ENCODE data around the gene SMARCD3.

DNA sequence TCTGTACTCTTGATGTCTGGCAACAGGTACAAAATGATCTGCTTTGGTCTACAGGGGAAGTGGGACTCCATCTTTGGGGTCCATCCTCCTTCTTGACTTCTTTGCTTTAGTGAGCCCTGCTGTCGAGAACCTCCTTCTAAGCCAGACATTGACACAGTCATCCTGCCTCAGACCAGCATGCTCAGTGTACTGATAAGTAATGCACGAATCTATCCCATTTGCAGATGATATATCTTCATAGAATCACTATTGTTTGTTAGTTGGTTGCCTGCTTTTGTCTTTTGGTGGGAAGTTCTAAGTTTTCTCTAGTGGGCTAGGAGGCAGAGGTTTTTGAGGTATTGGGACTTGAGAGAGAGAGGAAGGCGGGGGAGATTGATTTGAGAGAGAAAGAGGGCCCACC is 47.1 kb downstream of the SMARCD3 start:
- TF ChIP-seq, protein P1, sequence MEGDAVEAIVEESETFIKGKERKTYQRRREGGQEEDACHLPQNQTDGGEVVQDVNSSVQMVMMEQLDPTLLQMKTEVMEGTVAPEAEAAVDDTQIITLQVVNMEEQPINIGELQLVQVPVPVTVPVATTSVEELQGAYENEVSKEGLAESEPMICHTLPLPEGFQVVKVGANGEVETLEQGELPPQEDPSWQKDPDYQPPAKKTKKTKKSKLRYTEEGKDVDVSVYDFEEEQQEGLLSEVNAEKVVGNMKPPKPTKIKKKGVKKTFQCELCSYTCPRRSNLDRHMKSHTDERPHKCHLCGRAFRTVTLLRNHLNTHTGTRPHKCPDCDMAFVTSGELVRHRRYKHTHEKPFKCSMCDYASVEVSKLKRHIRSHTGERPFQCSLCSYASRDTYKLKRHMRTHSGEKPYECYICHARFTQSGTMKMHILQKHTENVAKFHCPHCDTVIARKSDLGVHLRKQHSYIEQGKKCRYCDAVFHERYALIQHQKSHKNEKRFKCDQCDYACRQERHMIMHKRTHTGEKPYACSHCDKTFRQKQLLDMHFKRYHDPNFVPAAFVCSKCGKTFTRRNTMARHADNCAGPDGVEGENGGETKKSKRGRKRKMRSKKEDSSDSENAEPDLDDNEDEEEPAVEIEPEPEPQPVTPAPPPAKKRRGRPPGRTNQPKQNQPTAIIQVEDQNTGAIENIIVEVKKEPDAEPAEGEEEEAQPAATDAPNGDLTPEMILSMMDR (IDR thresholded peaks at IDR 0.05) = no peak
- TF ChIP-seq ZFX (IDR thresholded peaks at IDR 0.05; ENCODE audit: borderline replicate concordance) = no peak

All from 22Rv1 (cell line).